A673 (cell line): ENCODE measurements around the gene SMC3. TPM values are rescaled to one million over a fixed set of nuclear protein-coding genes. Genes with fewer than 3 reads are reported as not detected.
A peak's percentile ranks its signal among the peaks of the same experiment; 100 is the strongest.

ENCODE experiments used
- BruUV-seq: library from RNA; stranded (reverse); fragments of 400-500 nt; replicated peaks from 2 replicates; lab custom pipeline; 2021; lab: Mats Ljungman, UMichigan
- CTCF ChIA-PET: fragments of 300-600 bp; sonication (Branson Sonifier 250); formaldehyde crosslinking; loops from one replicate; lab custom pipeline; 2022; ENCODE audit warnings: antibody characterized with exemption; lab: Charles Lee
- POLR2A ChIA-PET: fragments of 300-600 bp; sonication (Branson Sonifier 250); formaldehyde crosslinking; loops from one replicate; lab custom pipeline; 2022; ENCODE audit warnings: antibody characterized with exemption; ENCODE audit not compliant: low non-redundant PET; lab: Charles Lee
- DNase-seq: peaks from one replicate; pipeline ENCODE4 v3.0.0-alpha.2; 2015; ENCODE audit warnings: low spot score
- H3K27ac ChIP-seq: fragments of 200-600 bp; sonication (generic); 2 replicates; pipeline ENCODE4 v1.5.1; 2016; ENCODE audit warnings: mixed run types, low read depth, mild to moderate bottlenecking, mixed read lengths, antibody characterized with exemption, low read length; ENCODE audit not compliant: poor library complexity, severe bottlenecking
- H3K27me3 ChIP-seq: fragments of 200-600 bp; sonication (generic); replicated peaks from 2 replicates; pipeline ENCODE4 v1.6.1; 2017; ENCODE audit warnings: mixed run types, low read depth, mild to moderate bottlenecking, mixed read lengths, antibody characterized with exemption, low read length; ENCODE audit not compliant: insufficient read depth, poor library complexity
- H3K36me3 ChIP-seq: fragments of 200-600 bp; sonication (generic); 2 replicates; pipeline ENCODE4 v1.6.1; 2016; ENCODE audit warnings: mixed run types, mild to moderate bottlenecking, mixed read lengths, antibody characterized with exemption, low read length; ENCODE audit not compliant: insufficient read depth, poor library complexity, severe bottlenecking
- H3K4me1 ChIP-seq: fragments of 200-600 bp; sonication (generic); 2 replicates; pipeline ENCODE4 v1.6.1; 2017; ENCODE audit warnings: mixed run types, mild to moderate bottlenecking, mixed read lengths, antibody characterized with exemption, low read length; ENCODE audit not compliant: insufficient read depth, poor library complexity, severe bottlenecking
- H3K4me3 ChIP-seq: fragments of 200-600 bp; sonication (generic); 2 replicates; pipeline ENCODE4 v1.5.1; 2016; ENCODE audit warnings: low read depth, mixed run types, mild to moderate bottlenecking, mixed read lengths, low read length; ENCODE audit not compliant: poor library complexity, severe bottlenecking
- H3K9me3 ChIP-seq: fragments of 200-600 bp; sonication (generic); 2 replicates; pipeline ENCODE4 v1.6.1; 2016; ENCODE audit warnings: mixed run types, low read depth, mild to moderate bottlenecking, mixed read lengths, antibody characterized with exemption, low read length; ENCODE audit not compliant: poor library complexity, severe bottlenecking
- EZH2 ChIP-seq: fragments of 200-600 bp; sonication (generic); IDR thresholded peaks from 2 replicates; pipeline ENCODE4 v1.6.1; 2017; ENCODE audit warnings: borderline replicate concordance, low read depth, mild to moderate bottlenecking, mixed read lengths, antibody characterized with exemption, low read length; ENCODE audit not compliant: poor library complexity, severe bottlenecking
- intact Hi-C: fragments of 100-400 bp; cut with micrococcal nuclease; formaldehyde crosslinking; loops from one replicate; pipeline ENCODE4 v1.10.0; 2022; ENCODE audit not compliant: unreplicated experiment
- total RNA-seq: library from RNA; stranded (reverse); gene quantifications from 2 replicates; pipeline ENCODE4 v1.2.3, GENCODE V29; 2021
- TF ChIP-seq, protein P1 (sequence below): fragments of 300-800, 200-600 bp; sonication (generic); conservative IDR thresholded peaks from 2 replicates; pipeline ENCODE4 v1.5.1; 2017; ENCODE audit warnings: low read depth, mild to moderate bottlenecking, antibody characterized with exemption, low read length, moderate library complexity, mixed read lengths

The SMC3 gene
- total RNA-seq, 1 experiment from 2014 or later, result 107 TPM

DNA sequence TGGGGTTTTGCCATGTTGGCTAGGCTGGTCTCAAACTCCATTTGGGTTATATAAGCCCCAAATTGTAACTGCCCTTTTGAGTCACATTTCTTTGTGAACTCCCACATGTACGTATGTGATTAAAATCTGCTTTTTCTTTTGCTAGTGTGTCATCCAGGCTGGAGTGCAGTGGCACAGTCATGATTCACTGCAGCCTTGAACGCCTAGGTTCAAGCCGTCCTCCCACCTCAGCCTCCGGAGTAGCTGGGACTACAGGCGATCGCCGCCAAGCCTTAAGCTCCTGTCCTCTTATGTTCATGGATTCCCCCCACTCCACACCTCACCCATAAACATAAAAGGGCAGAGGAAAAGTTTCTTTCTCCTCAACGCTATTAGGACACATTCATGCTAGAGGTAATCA lies 4.4 kb upstream of the SMC3 start:
- CTCF ChIA-PET, result no interaction called here
- Histone ChIP-seq H3K4me1 (peaks cover 4% of the 10 kb centered on the region), H3K36me3 (no peaks in the 10 kb centered on the region), H3K27me3 (no peaks in the 10 kb centered on the region), H3K9me3 (no peaks in the 10 kb centered on the region), H3K4me3 (no peak overlapping the region), H3K27ac (no peak overlapping the region)
- POLR2A ChIA-PET, result no interaction called here
- intact Hi-C loops, result no loop called here
- no peak for TF ChIP-seq EZH2
- TF ChIP-seq, protein P1, sequence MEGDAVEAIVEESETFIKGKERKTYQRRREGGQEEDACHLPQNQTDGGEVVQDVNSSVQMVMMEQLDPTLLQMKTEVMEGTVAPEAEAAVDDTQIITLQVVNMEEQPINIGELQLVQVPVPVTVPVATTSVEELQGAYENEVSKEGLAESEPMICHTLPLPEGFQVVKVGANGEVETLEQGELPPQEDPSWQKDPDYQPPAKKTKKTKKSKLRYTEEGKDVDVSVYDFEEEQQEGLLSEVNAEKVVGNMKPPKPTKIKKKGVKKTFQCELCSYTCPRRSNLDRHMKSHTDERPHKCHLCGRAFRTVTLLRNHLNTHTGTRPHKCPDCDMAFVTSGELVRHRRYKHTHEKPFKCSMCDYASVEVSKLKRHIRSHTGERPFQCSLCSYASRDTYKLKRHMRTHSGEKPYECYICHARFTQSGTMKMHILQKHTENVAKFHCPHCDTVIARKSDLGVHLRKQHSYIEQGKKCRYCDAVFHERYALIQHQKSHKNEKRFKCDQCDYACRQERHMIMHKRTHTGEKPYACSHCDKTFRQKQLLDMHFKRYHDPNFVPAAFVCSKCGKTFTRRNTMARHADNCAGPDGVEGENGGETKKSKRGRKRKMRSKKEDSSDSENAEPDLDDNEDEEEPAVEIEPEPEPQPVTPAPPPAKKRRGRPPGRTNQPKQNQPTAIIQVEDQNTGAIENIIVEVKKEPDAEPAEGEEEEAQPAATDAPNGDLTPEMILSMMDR, result no peak
- DNase-seq, result no peak
- BruUV-seq, result no TSS peak

DNA sequence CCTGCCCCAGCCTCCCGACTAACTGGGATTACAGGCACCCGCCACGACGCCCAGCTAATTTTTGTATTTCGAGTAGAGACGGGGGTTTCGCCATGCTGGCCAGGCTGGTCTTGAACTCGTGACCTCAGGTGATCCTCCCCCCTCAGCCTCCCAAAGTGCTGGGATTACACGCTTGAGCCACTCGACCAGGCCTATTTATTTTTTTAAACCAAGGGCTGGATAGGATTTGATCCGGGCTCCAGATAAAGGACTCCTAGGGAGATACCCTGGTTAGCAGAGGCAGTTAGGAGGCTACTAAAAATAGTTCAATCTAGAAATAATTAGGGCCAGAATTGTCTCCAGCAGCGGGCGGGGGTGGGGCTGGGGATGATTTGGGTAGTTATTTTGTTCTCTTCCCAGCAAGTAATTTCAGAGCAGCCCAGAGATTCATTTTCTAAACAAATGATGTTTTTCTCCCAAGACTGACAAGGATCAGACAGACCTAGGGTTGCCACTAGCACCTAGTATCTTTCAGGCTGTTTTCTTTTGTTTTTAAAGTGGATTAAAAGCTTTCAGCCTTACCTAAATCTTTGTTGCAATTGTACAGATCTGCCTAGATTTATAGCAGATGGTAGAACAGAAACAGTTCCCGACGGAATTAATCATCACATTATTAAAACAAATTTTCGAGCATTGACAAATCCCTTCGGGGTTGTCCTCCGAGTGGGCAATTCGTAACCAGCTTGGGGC lies 859 bp upstream of the SMC3 start:
- peak overlapping the region; percentile 99 for H3K27ac ChIP-seq
- peak; percentile 57 for DNase-seq
- no peaks in the 10 kb centered on the region for H3K27me3 ChIP-seq
- intact Hi-C loops, result no loop called here
- peaks cover 22% of the 10 kb centered on the region for H3K4me1 ChIP-seq
- TSS peak; percentile 100 for BruUV-seq
- H3K4me3 ChIP-seq, result peak overlapping the region; percentile 98
- ChIA-PET CTCF (no interaction called here), POLR2A (no interaction called here)
- H3K36me3 ChIP-seq, result peaks cover 16% of the 10 kb centered on the region
- no peaks in the 10 kb centered on the region for H3K9me3 ChIP-seq
- TF ChIP-seq, protein P1, result no peak
- no peak for TF ChIP-seq EZH2

DNA sequence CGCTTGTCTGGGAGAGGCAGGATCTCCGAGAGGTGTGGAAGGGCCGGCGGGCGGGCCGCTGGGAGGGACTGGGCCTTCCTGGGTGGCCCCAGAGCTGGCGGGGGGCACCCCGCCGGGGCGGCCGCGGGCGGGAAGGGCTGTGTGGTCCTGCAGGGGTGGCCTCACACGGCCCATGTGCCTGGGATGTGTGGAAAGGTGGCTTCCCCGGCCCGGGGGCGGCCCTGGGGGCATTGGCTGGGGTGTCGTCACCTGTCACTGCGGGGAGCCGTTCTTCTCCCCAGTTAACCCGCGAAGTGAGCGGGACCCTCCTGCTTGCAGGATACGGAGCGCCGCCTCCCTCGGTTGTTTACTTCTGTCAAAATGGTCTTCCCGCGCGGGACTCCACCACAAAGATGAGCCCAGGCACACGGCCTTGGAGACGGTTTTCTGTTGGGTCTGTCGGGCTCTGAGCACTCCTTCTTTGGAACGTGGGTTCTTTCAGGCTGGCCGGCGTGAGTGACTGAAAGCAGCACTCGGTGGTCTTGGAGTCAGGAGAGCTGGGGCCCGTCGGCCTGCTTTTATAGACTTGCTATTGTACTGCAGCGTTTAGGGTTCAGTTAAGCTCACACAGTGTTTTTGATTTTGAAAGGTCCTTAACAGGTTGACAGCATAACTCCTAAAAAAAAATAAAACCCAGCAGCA lies 700 bp downstream of the SMC3 start:
- H3K27me3 ChIP-seq, result no peaks in the 10 kb centered on the region
- peak overlapping the region; percentile 98 for H3K4me3 ChIP-seq
- H3K9me3 ChIP-seq, result no peaks in the 10 kb centered on the region
- TF ChIP-seq, protein P1, result no peak
- TF ChIP-seq EZH2, result no peak
- POLR2A ChIA-PET, result no interaction called here
- CTCF ChIA-PET, result no interaction called here
- no TSS peak for BruUV-seq
- peaks cover 35% of the 10 kb centered on the region for H3K4me1 ChIP-seq
- peaks cover 16% of the 10 kb centered on the region for H3K36me3 ChIP-seq
- peak overlapping the region; percentile 99 for H3K27ac ChIP-seq
- peak; percentile 61 for DNase-seq
- intact Hi-C loops, result no loop called here
